ENCODE measurements around the gene LRRC7.

Gene LRRC7

GRCh38 chr1:70085521-70085920 is 517.8 kb downstream of the LRRC7 start:
- no peak for DNase-seq (ENCODE audit: low read depth in 1 of 2, low spot score in 1 of 2)

- DNase-seq (ENCODE audit: low read depth in 1 of 2, low spot score in 1 of 2), result no peak
Observed at GRCh38 chr1:70086897-70087296, 519.2 kb downstream of the LRRC7 start.

DNA sequence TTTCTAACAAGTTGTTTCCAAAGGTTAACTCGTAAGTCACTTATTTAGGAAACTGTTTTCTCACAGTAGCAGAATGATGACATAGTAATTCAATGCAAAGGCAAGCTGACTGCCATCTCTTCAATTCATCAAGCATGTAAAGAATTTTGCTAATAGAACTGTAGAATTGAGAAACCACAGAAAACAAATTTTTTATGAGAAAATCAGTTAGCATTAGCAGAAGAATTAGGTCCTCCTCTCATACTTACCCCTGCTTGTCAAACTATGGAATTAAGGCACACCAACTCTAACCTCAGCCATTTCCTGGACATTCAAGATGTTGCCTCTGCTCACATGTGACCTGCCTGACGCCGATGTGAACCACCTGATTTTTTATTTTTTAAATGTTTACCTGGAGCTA is 522.4 kb downstream of the LRRC7 start:
- no peak for DNase-seq (ENCODE audit: low read depth in 1 of 2, low spot score in 1 of 2)

GRCh38 chr1:70090875-70091274 is 523.2 kb downstream of the LRRC7 start:
- no peak for DNase-seq (ENCODE audit: low read depth in 1 of 2, low spot score in 1 of 2)

GRCh38 chr1:70091811-70092210 is 524.1 kb downstream of the LRRC7 start:
- DNase-seq (ENCODE audit: low read depth in 1 of 2, low spot score in 1 of 2), result no peak

GRCh38 chr1:70092526-70092925 is 524.8 kb downstream of the LRRC7 start:
- no peak for DNase-seq (ENCODE audit: low read depth in 1 of 2, low spot score in 1 of 2)

DNA sequence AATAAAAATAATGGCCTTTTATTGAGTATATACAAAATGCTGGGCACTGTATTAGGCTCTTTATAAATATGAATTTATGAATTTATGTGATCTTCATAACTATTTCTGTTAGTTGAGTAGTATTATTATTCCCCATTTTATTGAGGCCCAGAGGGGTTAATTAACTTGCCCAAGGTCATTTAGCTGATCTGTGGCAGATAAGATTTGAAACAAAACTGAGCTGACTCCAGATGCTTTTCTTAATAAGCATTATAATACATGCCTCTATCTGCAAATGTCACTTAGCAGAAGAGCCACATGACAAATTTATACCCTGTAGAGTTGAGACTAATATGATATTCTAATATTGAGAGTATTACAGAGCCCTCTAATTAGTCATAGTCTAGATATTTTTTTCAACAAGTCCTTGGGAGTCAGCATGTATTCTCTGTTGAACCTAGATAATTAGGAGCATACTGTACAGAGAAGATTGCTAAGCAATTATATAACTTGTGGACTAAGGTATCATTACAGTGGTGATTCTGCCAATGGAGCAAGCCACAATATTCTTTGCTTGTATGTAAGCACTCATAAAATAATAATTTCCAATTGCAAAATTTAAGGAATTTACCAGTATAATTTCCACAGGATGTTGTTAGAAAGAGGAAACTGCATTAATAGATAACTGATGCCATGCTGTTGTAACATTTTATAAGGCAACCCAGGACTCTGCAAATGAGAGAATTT is 525.7 kb downstream of the LRRC7 start:
- no peak for DNase-seq (ENCODE audit: low read depth in 1 of 2, low spot score in 1 of 2)

GRCh38 chr1:70101231-70101630 is 533.5 kb downstream of the LRRC7 start:
- DNase-seq (ENCODE audit: low read depth in 1 of 2, low spot score in 1 of 2), result no peak

- DNase-seq (ENCODE audit: low read depth in 1 of 2, low spot score in 1 of 2), result no peak
Observed at GRCh38 chr1:70101774-70102173, 534.1 kb downstream of the LRRC7 start.

DNA sequence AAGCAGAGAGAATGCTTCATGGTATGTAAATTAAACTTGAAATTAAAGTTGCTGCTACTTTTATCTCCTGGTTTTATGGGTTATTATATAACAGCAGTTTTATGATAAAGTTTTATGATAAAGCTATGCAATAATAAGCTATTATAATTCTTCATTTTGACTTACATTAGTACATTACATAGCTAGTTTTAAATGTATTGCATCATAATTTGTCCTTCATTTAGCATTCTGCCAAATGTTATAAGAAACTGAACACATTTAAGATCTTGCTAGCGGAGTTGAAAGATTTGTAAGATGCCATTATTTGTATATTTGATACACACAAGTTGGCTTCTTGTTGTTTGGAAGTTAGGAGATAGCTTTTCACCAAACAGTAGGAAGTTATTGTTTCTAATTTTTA is 536.0 kb downstream of the LRRC7 start:
- DNase-seq (ENCODE audit: low read depth in 1 of 2, low spot score in 1 of 2), result no peak

DNA sequence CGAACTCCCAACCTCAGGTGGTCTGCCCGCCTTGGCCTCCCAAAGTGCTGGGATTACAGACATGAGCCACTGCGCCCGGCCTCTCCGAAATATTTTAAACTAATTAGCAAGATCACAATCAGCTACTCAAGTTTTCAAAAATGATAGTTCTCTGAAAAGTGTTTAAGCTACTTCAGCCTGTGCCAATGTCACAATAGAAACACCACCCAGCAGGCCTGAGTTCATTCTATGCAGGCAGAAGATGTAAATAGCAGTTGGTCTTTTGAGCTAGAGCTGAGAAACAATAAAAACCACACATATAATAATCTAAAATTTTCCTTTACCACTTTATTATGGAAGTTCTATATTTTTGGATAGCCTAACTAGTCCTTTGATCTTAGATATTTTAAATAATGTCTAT is 541.5 kb downstream of the LRRC7 start:
- DNase-seq (ENCODE audit: low read depth in 1 of 2, low spot score in 1 of 2), result no peak

GRCh38 chr1:70112838-70113237 is 545.1 kb downstream of the LRRC7 start:
- no peak for DNase-seq (ENCODE audit: low read depth in 1 of 2, low spot score in 1 of 2)

- no peak for DNase-seq (ENCODE audit: low read depth in 1 of 2, low spot score in 1 of 2)
Observed at GRCh38 chr1:70115315-70115714, 547.6 kb downstream of the LRRC7 start.

DNA sequence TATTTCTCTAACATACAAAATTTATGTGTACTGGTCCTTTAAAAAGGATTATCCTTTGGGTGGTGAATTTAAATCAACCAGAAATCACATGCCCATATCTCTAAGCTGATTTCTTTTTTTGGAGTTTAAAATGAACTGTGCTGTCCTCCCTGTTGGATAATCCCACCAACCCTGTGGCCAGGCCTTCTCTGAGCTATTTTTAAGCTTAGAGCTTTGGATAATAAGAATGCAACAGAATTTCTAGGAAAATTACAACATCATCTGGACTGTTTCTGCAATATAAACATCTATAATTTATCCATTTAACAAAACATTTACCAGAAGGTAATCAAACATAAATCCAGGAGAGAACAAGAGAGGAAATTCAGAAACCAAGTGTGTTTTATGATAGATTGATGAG is 549.3 kb downstream of the LRRC7 start:
- no peak for DNase-seq (ENCODE audit: low read depth in 1 of 2, low spot score in 1 of 2)

- no peak for DNase-seq (ENCODE audit: low read depth in 1 of 2, low spot score in 1 of 2)
Observed at GRCh38 chr1:70134148-70134547, 566.4 kb downstream of the LRRC7 start.

- no peak for DNase-seq (ENCODE audit: low read depth in 1 of 2, low spot score in 1 of 2)
Observed at GRCh38 chr1:70140343-70140742, 572.6 kb downstream of the LRRC7 start.

DNA sequence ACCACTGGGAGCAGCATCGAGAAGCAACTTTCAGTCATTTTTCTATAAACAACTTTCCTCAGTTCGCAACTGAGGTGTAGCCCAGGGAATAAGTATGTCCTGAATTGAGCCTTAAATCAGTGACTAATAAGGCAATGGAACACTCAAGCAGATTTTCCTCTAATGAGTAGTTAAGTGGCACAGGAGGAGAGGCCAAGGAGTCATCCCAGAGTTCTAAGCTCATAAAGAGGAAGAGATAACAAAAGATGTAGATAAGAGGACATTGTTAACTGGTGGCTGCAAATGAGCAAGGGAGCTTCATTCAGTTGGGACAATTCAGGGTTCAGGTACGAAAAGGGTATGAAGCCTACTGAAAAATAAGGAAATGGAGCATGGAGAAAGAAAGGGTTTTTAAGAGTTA is 573.2 kb downstream of the LRRC7 start:
- DNase-seq (ENCODE audit: low read depth in 1 of 2, low spot score in 1 of 2), result no peak

- no peak for DNase-seq (ENCODE audit: low read depth in 1 of 2, low spot score in 1 of 2)
Observed at GRCh38 chr1:70142075-70142474, 574.4 kb downstream of the LRRC7 start.

GRCh38 chr1:70143048-70143659 is 575.4 kb downstream of the LRRC7 start:
- DNase-seq (ENCODE audit: low read depth in 1 of 2, low spot score in 1 of 2), result no peak

DNA sequence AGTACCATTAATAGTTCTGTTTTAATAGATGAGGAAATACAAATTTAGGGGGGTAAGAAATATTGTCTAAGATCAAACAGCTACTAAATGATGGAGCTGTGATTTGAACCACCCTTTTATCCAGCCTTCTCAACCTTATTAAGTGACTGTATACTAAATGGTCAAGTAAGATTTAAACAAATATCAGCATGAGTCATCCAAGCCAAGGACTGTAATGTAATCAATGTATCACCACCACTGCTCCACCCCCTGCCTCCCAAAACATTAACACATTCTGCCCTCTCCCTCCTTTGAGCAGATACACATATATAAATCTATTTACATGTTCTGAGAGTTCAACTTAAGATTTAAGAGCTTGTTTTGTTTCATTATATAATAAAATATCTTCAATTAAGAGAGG is 578.8 kb downstream of the LRRC7 start:
- no peak for DNase-seq (ENCODE audit: low read depth in 1 of 2, low spot score in 1 of 2)

GRCh38 chr1:70150444-70150843 is 582.7 kb downstream of the LRRC7 start:
- no peak for DNase-seq (ENCODE audit: low read depth in 1 of 2, low spot score in 1 of 2)

- DNase-seq (ENCODE audit: low read depth in 1 of 2, low spot score in 1 of 2), result no peak
Observed at GRCh38 chr1:70153739-70154138, 586.0 kb downstream of the LRRC7 start.

GRCh38 chr1:70156529-70157120 is 588.9 kb downstream of the LRRC7 start:
- no peak for DNase-seq (ENCODE audit: low read depth in 1 of 2, low spot score in 1 of 2)
